Measurements from ENCODE around the gene GOT2.

GOT2 gene

DNA sequence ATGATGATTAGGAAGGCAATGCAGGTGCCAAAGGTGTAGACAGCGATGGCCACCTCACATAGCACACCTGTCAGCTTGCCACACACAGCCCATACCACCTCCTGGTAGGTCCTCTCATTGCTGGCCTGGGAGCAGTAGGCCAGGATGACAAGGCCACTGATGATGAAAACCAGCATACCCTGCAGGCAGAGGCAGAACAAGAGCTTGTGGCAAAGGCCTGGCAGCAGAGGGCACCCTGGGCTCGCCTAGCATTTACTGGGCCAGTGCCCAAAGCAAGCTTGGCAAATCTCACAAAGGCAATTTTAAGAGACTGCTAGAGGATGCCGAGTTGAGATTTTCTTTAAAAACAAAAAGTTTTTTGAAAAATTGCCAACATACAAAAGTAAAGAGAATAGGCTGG, 55.4 kb downstream of the GOT2 start:
- Histone ChIP-seq H3K27ac (ENCODE audit: low read depth, low read length) (no peak overlapping the region), H3K79me2 (ENCODE audit: control insufficient read depth, insufficient read depth, low read length) (no peaks in the 10 kb centered on the region), H3K18ac (ENCODE audit: low read length) (no peak overlapping the region), H2BK15ac (replicated peaks; ENCODE audit: low read depth) (no peak overlapping the region), H3K4ac (ENCODE audit: low read depth, low read length) (no peak overlapping the region), H3K23ac (ENCODE audit: low read length) (no peak overlapping the region), H4K5ac (ENCODE audit: low read length) (no peak overlapping the region), H3K79me1 (ENCODE audit: low read length) (peaks cover 5% of the 10 kb centered on the region), H3K4me1 (ENCODE audit: control insufficient read depth, low read depth, low read length) (no peaks in the 10 kb centered on the region), H3K9ac (ENCODE audit: low read length) (no peak overlapping the region), H3K56ac (ENCODE audit: low read length) (no peak overlapping the region), H3K36me3 (ENCODE audit: control insufficient read depth, insufficient read depth, low read length) (no peaks in the 10 kb centered on the region), H4K8ac (ENCODE audit: low read depth, low read length) (no peak overlapping the region), H2BK5ac (ENCODE audit: low read length) (no peak overlapping the region), H2AK5ac (ENCODE audit: low read length) (no peak overlapping the region), H3K4me2 (ENCODE audit: low read length) (no peak overlapping the region), H3K4me3 (ENCODE audit: low read length) (no peak overlapping the region), H3K27me3 (ENCODE audit: insufficient read depth, low read length, poor library complexity) (no peaks in the 10 kb centered on the region), H2BK120ac (ENCODE audit: low read depth, low read length) (no peak overlapping the region)
- no CpG with 5 or more reads among the region's 3 CpGs for WGBS (ENCODE audit: extremely low coverage, insufficient coverage, low lambda C conversion rate)
- DNase-seq, result no peak

DNA sequence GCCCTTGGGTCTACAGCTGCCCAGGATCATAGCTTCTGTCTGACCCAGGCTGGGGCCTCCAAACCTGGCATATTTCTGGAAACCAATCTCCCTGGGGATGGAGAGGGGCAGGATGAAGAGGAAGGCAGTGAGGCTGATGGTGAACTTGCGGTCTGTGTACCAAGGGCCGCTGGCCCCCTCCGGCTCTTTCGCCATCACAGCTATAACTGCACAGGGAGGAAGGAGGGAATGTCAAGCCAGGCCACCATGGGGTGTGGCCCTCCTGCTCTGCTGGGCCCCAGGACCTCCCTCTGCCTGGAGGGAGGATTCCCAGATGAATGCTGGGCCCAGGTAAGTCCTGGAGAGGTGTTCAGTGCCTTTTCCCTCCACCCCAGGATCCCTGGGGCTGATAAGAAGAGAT, 55.8 kb downstream of the GOT2 start:
- Histone ChIP-seq H3K79me1 (ENCODE audit: low read length) (peaks cover 2% of the 10 kb centered on the region), H3K36me3 (ENCODE audit: control insufficient read depth, insufficient read depth, low read length) (no peaks in the 10 kb centered on the region), H3K9ac (ENCODE audit: low read length) (no peak overlapping the region), H3K27me3 (ENCODE audit: insufficient read depth, low read length, poor library complexity) (no peaks in the 10 kb centered on the region), H2BK5ac (ENCODE audit: low read length) (no peak overlapping the region), H3K18ac (ENCODE audit: low read length) (no peak overlapping the region), H2BK120ac (ENCODE audit: low read depth, low read length) (no peak overlapping the region), H4K8ac (ENCODE audit: low read depth, low read length) (no peak overlapping the region), H2BK15ac (replicated peaks; ENCODE audit: low read depth) (no peak overlapping the region), H3K4me1 (ENCODE audit: control insufficient read depth, low read depth, low read length) (no peaks in the 10 kb centered on the region), H3K56ac (ENCODE audit: low read length) (no peak overlapping the region), H3K4me3 (ENCODE audit: low read length) (no peak overlapping the region), H3K79me2 (ENCODE audit: control insufficient read depth, insufficient read depth, low read length) (no peaks in the 10 kb centered on the region), H3K4ac (ENCODE audit: low read depth, low read length) (no peak overlapping the region), H2AK5ac (ENCODE audit: low read length) (no peak overlapping the region), H3K27ac (ENCODE audit: low read depth, low read length) (no peak overlapping the region), H3K23ac (ENCODE audit: low read length) (no peak overlapping the region), H4K5ac (ENCODE audit: low read length) (no peak overlapping the region), H3K4me2 (ENCODE audit: low read length) (no peak overlapping the region)
- no CpG with 5 or more reads among the region's 4 CpGs for WGBS (ENCODE audit: extremely low coverage, insufficient coverage, low lambda C conversion rate)
- no peak for DNase-seq

DNA sequence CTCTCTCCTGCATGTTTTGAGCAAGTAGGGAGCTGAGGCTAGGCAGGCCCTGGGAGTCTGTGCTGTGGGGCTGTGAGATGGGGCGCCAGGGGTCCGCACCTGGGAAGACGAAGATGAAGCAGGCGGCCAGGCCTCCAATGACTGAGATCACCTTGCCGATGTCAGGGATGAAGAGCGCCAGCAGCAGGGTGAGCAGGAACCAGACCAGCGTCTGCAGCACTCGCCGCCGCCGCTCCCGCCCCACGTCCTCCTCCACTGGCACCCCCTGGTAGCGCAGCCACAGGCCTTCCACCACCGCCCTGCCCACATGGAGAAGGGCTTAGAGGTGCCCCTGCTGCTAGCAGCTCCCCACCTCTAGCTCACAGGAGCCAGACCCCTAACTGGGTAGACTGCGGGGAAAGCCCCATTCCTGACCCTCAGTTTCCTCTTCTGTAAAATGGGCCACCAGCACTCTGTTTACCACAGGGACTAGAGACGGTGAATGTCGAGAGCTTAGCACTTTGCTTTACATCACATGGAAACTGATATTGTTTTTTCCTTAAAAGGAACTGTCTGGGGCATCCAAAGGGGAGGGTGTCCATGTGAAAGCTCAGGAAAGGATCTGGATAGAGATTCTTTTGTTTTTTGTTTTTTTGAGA, 63.1 kb downstream of the GOT2 start:
- H2AK5ac ChIP-seq (ENCODE audit: low read length), result no peak overlapping the region
- H3K9ac ChIP-seq (ENCODE audit: low read length), result no peak overlapping the region
- H3K4me2 ChIP-seq (ENCODE audit: low read length), result no peak overlapping the region
- H3K79me2 ChIP-seq (ENCODE audit: control insufficient read depth, insufficient read depth, low read length), result no peaks in the 10 kb centered on the region
- no peak overlapping the region for H3K23ac ChIP-seq (ENCODE audit: low read length)
- H4K5ac ChIP-seq (ENCODE audit: low read length), result no peak overlapping the region
- no peak overlapping the region for H3K4ac ChIP-seq (ENCODE audit: low read depth, low read length)
- no peak overlapping the region for H3K27ac ChIP-seq (ENCODE audit: low read depth, low read length)
- no peaks in the 10 kb centered on the region for H3K79me1 ChIP-seq (ENCODE audit: low read length)
- H3K56ac ChIP-seq (ENCODE audit: low read length), result no peak overlapping the region
- H2BK120ac ChIP-seq (ENCODE audit: low read depth, low read length), result no peak overlapping the region
- WGBS (ENCODE audit: extremely low coverage, insufficient coverage, low lambda C conversion rate), result no CpG with 5 or more reads among the region's 18 CpGs
- no peaks in the 10 kb centered on the region for H3K27me3 ChIP-seq (ENCODE audit: insufficient read depth, low read length, poor library complexity)
- H4K8ac ChIP-seq (ENCODE audit: low read depth, low read length), result no peak overlapping the region
- H3K4me1 ChIP-seq (ENCODE audit: control insufficient read depth, low read depth, low read length), result no peaks in the 10 kb centered on the region
- no peak overlapping the region for H3K4me3 ChIP-seq (ENCODE audit: low read length)
- no peak overlapping the region for H2BK5ac ChIP-seq (ENCODE audit: low read length)
- no peak for DNase-seq
- H3K18ac ChIP-seq (ENCODE audit: low read length), result no peak overlapping the region
- H3K36me3 ChIP-seq (ENCODE audit: control insufficient read depth, insufficient read depth, low read length), result no peaks in the 10 kb centered on the region
- no peak overlapping the region for H2BK15ac ChIP-seq (replicated peaks; ENCODE audit: low read depth)

DNA sequence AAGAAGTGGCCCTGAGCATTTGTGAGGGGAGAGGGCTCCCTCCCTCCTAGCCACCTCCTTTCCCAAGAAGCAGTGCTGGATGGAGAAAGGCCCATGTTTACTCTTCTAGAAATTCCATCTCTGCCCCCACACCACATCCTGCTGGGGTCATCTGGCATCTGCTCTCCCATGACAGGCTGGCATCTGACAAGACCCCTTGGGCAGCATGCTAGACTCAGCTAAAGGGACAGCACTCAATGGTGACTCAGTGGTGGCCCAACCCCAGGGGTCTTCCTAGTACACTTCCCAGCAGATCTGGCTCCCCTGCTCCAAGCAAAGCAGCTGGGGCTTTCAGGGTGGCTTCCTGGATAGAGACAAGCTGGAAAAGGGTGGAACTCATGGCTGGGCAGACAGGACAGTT, 63.9 kb downstream of the GOT2 start:
- no peaks in the 10 kb centered on the region for H3K79me2 ChIP-seq (ENCODE audit: control insufficient read depth, insufficient read depth, low read length)
- no peaks in the 10 kb centered on the region for H3K36me3 ChIP-seq (ENCODE audit: control insufficient read depth, insufficient read depth, low read length)
- no peak overlapping the region for H3K4me3 ChIP-seq (ENCODE audit: low read length)
- H2BK15ac ChIP-seq (replicated peaks; ENCODE audit: low read depth), result no peak overlapping the region
- no peak overlapping the region for H2AK5ac ChIP-seq (ENCODE audit: low read length)
- no peak overlapping the region for H4K8ac ChIP-seq (ENCODE audit: low read depth, low read length)
- H3K79me1 ChIP-seq (ENCODE audit: low read length), result no peaks in the 10 kb centered on the region
- no peak overlapping the region for H3K23ac ChIP-seq (ENCODE audit: low read length)
- H3K27me3 ChIP-seq (ENCODE audit: insufficient read depth, low read length, poor library complexity), result no peaks in the 10 kb centered on the region
- H3K4ac ChIP-seq (ENCODE audit: low read depth, low read length), result no peak overlapping the region
- no peaks in the 10 kb centered on the region for H3K4me1 ChIP-seq (ENCODE audit: control insufficient read depth, low read depth, low read length)
- no peak overlapping the region for H3K18ac ChIP-seq (ENCODE audit: low read length)
- no peak overlapping the region for H3K9ac ChIP-seq (ENCODE audit: low read length)
- H3K56ac ChIP-seq (ENCODE audit: low read length), result no peak overlapping the region
- no peak overlapping the region for H3K4me2 ChIP-seq (ENCODE audit: low read length)
- H2BK120ac ChIP-seq (ENCODE audit: low read depth, low read length), result no peak overlapping the region
- no peak overlapping the region for H4K5ac ChIP-seq (ENCODE audit: low read length)
- H3K27ac ChIP-seq (ENCODE audit: low read depth, low read length), result no peak overlapping the region
- no peak for DNase-seq
- no peak overlapping the region for H2BK5ac ChIP-seq (ENCODE audit: low read length)

DNA sequence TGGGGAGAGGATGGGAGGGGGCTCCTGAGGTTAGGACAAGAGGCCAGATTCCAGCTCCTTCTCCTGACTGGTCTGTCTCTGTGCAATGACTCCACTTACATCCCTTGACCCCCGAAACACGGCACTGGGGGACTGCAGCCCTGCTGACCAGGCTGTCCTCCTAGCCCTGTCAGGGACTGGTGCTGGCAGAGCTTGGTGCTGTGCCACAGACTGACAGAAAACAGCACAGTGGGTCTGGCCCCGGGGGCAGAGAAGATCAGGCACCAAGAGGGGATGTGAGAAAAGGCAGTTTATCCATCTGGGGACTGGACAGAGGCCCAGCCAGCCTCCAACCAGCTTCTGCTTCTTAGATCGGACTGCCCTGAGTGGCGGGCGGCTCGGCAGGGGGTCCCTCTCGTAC, 68.9 kb downstream of the GOT2 start:
- Histone ChIP-seq H3K27ac (ENCODE audit: low read depth, low read length) (no peak overlapping the region), H3K4me2 (ENCODE audit: low read length) (no peak overlapping the region), H4K8ac (ENCODE audit: low read depth, low read length) (no peak overlapping the region), H3K79me1 (ENCODE audit: low read length) (no peaks in the 10 kb centered on the region), H3K9ac (ENCODE audit: low read length) (no peak overlapping the region), H3K56ac (ENCODE audit: low read length) (no peak overlapping the region), H3K23ac (ENCODE audit: low read length) (no peak overlapping the region), H3K4me3 (ENCODE audit: low read length) (no peak overlapping the region), H2BK120ac (ENCODE audit: low read depth, low read length) (no peak overlapping the region), H2BK15ac (replicated peaks; ENCODE audit: low read depth) (no peak overlapping the region), H2AK5ac (ENCODE audit: low read length) (no peak overlapping the region), H3K4ac (ENCODE audit: low read depth, low read length) (no peak overlapping the region), H3K4me1 (ENCODE audit: control insufficient read depth, low read depth, low read length) (no peaks in the 10 kb centered on the region), H3K27me3 (ENCODE audit: insufficient read depth, low read length, poor library complexity) (no peaks in the 10 kb centered on the region), H4K5ac (ENCODE audit: low read length) (no peak overlapping the region), H3K36me3 (ENCODE audit: control insufficient read depth, insufficient read depth, low read length) (no peaks in the 10 kb centered on the region), H3K18ac (ENCODE audit: low read length) (no peak overlapping the region), H3K79me2 (ENCODE audit: control insufficient read depth, insufficient read depth, low read length) (no peaks in the 10 kb centered on the region), H2BK5ac (ENCODE audit: low read length) (no peak overlapping the region)
- no CpG with 5 or more reads among the region's 8 CpGs for WGBS (ENCODE audit: extremely low coverage, insufficient coverage, low lambda C conversion rate)
- DNase-seq, result no peak

DNA sequence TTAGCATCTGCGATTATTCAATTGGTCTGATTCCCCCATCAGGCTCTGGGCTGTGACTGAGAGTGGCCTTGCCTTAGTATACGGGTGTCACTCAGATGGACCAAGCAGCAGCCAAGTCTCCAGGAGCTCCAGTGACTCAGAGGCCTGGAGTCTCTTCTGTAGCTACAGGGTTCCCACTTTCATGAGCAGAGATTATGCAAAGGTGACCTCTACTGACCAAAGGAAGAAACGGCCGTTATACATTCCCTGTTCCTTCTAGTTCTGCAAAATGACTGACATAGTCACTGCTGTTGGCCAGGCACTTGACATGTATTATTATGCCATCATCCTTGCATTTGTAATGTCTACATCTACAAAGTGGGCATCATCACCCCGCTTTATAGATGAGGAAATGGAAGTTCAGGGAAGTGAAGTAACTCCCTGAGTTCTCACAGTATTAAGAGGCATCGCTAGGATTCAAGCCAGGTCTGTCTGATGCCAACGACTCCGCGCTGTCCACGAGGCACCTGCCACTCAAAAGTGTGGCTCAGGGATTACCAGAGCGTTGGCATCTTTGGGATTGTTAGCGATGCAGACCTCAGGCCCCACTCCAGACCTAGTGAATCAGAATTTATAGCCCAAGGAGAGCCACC, 72.8 kb downstream of the GOT2 start:
- Histone ChIP-seq H2BK120ac (ENCODE audit: low read depth, low read length) (no peak overlapping the region), H3K27me3 (ENCODE audit: insufficient read depth, low read length, poor library complexity) (no peaks in the 10 kb centered on the region), H4K5ac (ENCODE audit: low read length) (no peak overlapping the region), H3K36me3 (ENCODE audit: control insufficient read depth, insufficient read depth, low read length) (no peaks in the 10 kb centered on the region), H3K56ac (ENCODE audit: low read length) (no peak overlapping the region), H3K27ac (ENCODE audit: low read depth, low read length) (no peak overlapping the region), H3K4me1 (ENCODE audit: control insufficient read depth, low read depth, low read length) (no peaks in the 10 kb centered on the region), H2BK5ac (ENCODE audit: low read length) (no peak overlapping the region), H4K8ac (ENCODE audit: low read depth, low read length) (no peak overlapping the region), H3K23ac (ENCODE audit: low read length) (no peak overlapping the region), H3K79me1 (ENCODE audit: low read length) (no peaks in the 10 kb centered on the region), H3K9ac (ENCODE audit: low read length) (no peak overlapping the region), H2BK15ac (replicated peaks; ENCODE audit: low read depth) (no peak overlapping the region), H3K18ac (ENCODE audit: low read length) (no peak overlapping the region), H2AK5ac (ENCODE audit: low read length) (no peak overlapping the region), H3K4ac (ENCODE audit: low read depth, low read length) (no peak overlapping the region), H3K4me2 (ENCODE audit: low read length) (no peak overlapping the region), H3K79me2 (ENCODE audit: control insufficient read depth, insufficient read depth, low read length) (no peaks in the 10 kb centered on the region), H3K4me3 (ENCODE audit: low read length) (no peak overlapping the region)
- WGBS (ENCODE audit: extremely low coverage, insufficient coverage, low lambda C conversion rate), result no CpG with 5 or more reads among the region's 12 CpGs
- peak; percentile 92 for DNase-seq
